GM12891 (cell line): ENCODE measurements around the gene EHD4.

Experiments
- POLR2A ChIP-seq: IDR thresholded peaks from 2 replicates; pipeline ENCODE4 v1.6.1; 2011; ENCODE audit warnings: low read depth, low read length, control low read depth
- POLR2AphosphoS5 ChIP-seq: IDR thresholded peaks from 2 replicates; pipeline ENCODE4 v1.6.1; 2011; ENCODE audit warnings: low read depth, low read length, control low read depth
- TAF1 ChIP-seq: IDR thresholded peaks from 2 replicates; pipeline ENCODE4 v1.6.1; 2011; ENCODE audit warnings: low read depth, low read length, control low read depth

GRCh38 chr15:41945731-41946130 is 26.6 kb downstream of the EHD4 start:
- TF ChIP-seq POLR2AphosphoS5 (no peak), TAF1 (no peak), POLR2A (no peak)
